ENCODE data around the gene PRTFDC1.
A peak's percentile ranks its signal among the peaks of the same experiment; 100 is the strongest.

PRTFDC1 gene

DNA sequence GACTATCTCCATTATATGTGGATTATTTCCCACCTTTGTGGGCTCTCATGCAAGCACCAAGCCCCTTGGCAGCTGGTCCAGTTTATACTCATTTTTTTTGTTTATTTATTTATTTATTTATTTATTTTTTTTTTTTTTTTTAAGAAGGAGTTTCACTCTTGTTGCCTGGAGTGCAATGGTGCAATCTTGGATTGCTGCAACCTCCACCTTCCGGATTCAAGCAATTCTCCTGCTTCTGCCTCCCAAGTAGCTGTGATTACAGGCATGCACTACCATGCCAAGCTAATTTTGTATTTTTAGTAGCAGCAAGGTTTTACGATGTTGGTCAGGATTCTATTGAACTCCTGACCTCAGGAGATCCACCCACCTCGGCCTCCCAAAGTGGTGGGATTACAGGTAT is 2.8 kb downstream of the PRTFDC1 start:
- H3K4me1 ChIP-seq: peaks cover 13% of the 10 kb centered on the region

DNA sequence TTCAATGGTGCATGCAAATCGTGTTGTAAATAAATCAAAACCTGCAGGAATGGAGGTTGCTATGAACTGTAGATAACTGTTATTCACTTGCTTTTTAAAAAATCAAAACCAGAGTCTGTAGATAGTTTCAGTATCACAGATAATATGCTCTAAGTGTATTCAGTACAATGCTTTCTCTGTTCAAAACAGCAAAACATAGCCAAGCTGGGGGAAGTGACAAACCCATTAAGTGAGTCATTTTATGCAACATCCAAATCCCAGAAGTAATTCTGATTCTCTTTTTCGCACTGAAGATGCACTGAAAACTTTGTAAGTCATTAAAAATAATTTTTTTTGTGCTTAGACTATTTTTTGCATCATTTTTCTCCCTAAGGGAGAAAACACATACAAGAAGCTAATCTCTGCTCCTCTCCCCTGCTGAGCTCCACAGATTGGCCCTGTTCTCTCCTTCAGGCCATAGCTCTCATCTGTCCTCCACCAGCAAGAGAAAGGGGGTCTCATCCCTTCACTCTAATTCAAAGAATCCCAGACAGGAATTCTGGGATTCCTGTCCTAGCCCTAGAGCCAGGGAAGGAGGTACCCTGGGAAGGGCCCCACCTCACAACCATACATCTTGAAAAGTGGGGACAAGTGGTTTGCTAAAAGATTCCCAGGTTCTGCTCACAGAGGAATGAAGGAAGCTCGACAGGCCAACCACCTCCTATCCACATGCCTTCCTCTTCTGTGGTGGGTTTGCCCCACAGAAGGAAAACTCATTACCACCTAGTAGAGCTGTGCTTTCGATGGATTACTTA is 4.9 kb downstream of the PRTFDC1 start:
- TF ChIP-seq, protein P1, sequence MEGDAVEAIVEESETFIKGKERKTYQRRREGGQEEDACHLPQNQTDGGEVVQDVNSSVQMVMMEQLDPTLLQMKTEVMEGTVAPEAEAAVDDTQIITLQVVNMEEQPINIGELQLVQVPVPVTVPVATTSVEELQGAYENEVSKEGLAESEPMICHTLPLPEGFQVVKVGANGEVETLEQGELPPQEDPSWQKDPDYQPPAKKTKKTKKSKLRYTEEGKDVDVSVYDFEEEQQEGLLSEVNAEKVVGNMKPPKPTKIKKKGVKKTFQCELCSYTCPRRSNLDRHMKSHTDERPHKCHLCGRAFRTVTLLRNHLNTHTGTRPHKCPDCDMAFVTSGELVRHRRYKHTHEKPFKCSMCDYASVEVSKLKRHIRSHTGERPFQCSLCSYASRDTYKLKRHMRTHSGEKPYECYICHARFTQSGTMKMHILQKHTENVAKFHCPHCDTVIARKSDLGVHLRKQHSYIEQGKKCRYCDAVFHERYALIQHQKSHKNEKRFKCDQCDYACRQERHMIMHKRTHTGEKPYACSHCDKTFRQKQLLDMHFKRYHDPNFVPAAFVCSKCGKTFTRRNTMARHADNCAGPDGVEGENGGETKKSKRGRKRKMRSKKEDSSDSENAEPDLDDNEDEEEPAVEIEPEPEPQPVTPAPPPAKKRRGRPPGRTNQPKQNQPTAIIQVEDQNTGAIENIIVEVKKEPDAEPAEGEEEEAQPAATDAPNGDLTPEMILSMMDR (IDR thresholded peaks at IDR 0.05): no peak
- H3K9me3 ChIP-seq (ENCODE audit: control insufficient read depth, low read length): no peaks in the 10 kb centered on the region
- H3K4me1 ChIP-seq: peaks cover 6% of the 10 kb centered on the region
- H3K27me3 ChIP-seq (ENCODE audit: control insufficient read depth, insufficient read depth, low read length): no peaks in the 10 kb centered on the region
- peak overlapping the region; percentile 29 for H3K27ac ChIP-seq
- peak overlapping the region; percentile 22 for H2AFZ ChIP-seq
- H3K4me2 ChIP-seq (ENCODE audit: low read length): no peak overlapping the region
- no peak overlapping the region for H3K4me3 ChIP-seq (ENCODE audit: low read depth, low read length)
- H3K9ac ChIP-seq: no peak overlapping the region
- no peaks in the 10 kb centered on the region for H3K79me2 ChIP-seq
- H3K36me3 ChIP-seq (ENCODE audit: control insufficient read depth, insufficient read depth, low read length): no peaks in the 10 kb centered on the region

More for the DNA sequence above, 2.8 kb downstream of the PRTFDC1 start:
- TF ChIP-seq, protein P1 (IDR thresholded peaks at IDR 0.05): no peak
- H3K36me3 ChIP-seq (ENCODE audit: control insufficient read depth, insufficient read depth, low read length): no peaks in the 10 kb centered on the region
- no peak overlapping the region for H3K27ac ChIP-seq
- no peaks in the 10 kb centered on the region for H3K79me2 ChIP-seq
- H3K9ac ChIP-seq: no peak overlapping the region
- no peak overlapping the region for H3K4me2 ChIP-seq (ENCODE audit: low read length)
- H3K27me3 ChIP-seq (ENCODE audit: control insufficient read depth, insufficient read depth, low read length): no peaks in the 10 kb centered on the region
- no peaks in the 10 kb centered on the region for H3K9me3 ChIP-seq (ENCODE audit: control insufficient read depth, low read length)
- H2AFZ ChIP-seq: no peak overlapping the region
- no peak overlapping the region for H3K4me3 ChIP-seq (ENCODE audit: low read depth, low read length)

DNA sequence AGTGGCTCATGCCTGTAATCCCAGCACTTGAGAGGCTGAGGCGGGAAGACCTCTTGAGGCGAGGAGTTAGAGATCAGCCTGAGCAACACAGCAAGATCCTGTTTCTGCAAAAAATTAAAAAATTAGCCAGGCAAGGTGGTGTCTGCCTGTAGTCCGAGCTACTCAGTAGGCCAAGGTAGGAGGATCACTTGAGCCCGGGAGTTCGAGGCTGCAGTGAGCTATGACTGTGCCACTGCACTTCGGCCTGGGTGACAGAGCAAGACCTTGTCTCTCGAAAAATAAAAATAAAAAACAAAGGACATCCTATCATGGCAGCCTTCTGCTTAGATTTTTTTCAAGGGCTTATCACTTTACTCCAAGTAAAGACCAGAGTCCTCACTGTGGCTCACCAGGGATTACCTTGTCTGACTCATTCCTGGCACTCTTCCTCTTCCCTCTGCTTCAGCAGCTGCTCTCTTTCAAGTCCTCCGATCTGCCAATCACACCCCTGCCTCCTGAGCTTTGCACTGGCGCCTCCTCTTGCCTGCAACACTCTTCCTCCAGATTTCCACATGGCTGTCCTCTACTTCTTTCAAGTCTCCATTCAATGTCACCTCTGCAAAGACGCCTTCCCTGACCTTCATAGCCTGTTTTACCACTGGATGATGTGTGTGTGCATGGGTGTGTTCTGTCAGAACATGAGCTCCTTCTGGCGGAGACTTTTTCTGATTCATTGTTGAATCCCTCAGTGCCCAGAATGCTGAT is 7.7 kb downstream of the PRTFDC1 start:
- Histone ChIP-seq H3K36me3 (ENCODE audit: control insufficient read depth, insufficient read depth, low read length) (no peaks in the 10 kb centered on the region), H3K4me2 (ENCODE audit: low read length) (no peak overlapping the region), H3K4me3 (ENCODE audit: low read depth, low read length) (no peak overlapping the region), H3K9me3 (ENCODE audit: control insufficient read depth, low read length) (no peaks in the 10 kb centered on the region), H3K27me3 (ENCODE audit: control insufficient read depth, insufficient read depth, low read length) (no peaks in the 10 kb centered on the region), H3K9ac (no peak overlapping the region), H2AFZ (no peak overlapping the region), H3K79me2 (no peaks in the 10 kb centered on the region), H3K27ac (no peak overlapping the region), H3K4me1 (peaks cover 6% of the 10 kb centered on the region)
- TF ChIP-seq, protein P1 (IDR thresholded peaks at IDR 0.05): no peak

DNA sequence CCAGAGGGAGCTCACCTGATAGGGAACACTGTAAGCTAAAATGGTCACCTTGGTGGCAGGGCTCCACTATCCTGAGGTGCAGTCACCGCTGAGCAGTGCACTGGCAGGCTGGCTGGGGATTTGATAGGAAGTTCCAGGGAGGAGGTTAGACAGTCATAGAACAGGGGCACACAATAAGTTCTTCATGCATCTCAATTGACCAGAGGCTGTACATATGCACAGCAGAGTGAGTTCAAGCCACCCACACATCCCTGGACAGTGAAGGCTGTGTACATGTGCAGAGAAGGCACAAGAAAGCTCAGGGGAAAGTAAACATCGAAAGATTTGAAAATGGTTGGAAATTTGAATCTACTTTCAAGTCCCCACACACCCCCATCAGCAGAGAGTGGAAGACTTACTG is 13.9 kb downstream of the PRTFDC1 start:
- H3K4me3 ChIP-seq (ENCODE audit: low read depth, low read length): no peak overlapping the region
- TF ChIP-seq, protein P1 (IDR thresholded peaks at IDR 0.05): no peak

More for the DNA sequence above, 13.9 kb downstream of the PRTFDC1 start:
- Histone ChIP-seq H2AFZ (no peak overlapping the region), H3K79me2 (no peaks in the 10 kb centered on the region), H3K9me3 (ENCODE audit: control insufficient read depth, low read length) (no peaks in the 10 kb centered on the region), H3K4me1 (peaks cover 17% of the 10 kb centered on the region), H3K36me3 (ENCODE audit: control insufficient read depth, insufficient read depth, low read length) (no peaks in the 10 kb centered on the region), H3K27ac (no peak overlapping the region), H3K4me2 (ENCODE audit: low read length) (no peak overlapping the region), H3K9ac (no peak overlapping the region), H3K27me3 (ENCODE audit: control insufficient read depth, insufficient read depth, low read length) (no peaks in the 10 kb centered on the region)
